ENCODE measurements around the gene HSP90AA1. TPM values are rescaled to one million over a fixed set of nuclear protein-coding genes. Genes with fewer than 3 reads are reported as not detected.

Gene HSP90AA1
- total RNA-seq, 4 donors from 2014 or later, result 185 to 396 (median 265) TPM

- H3K36me3 ChIP-seq, result peaks cover 0 to 5% (median 0%) of the 10 kb centered on the region in 3 donors
- no peaks in the 10 kb centered on the region for H3K27me3 ChIP-seq
- peaks cover 0 to 9% (median 0%) of the 10 kb centered on the region in 4 donors for H3K4me1 ChIP-seq
- WGBS, 2 donors, result 38 to 44% methylated on average over 7 of the region's 7 CpGs
- H3K4me3 ChIP-seq, result no peak overlapping the region
- no peak overlapping the region for H3K27ac ChIP-seq
- no peak for DNase-seq (ENCODE audit: low spot score in 2 of 2)
- TF ChIP-seq POLR2A (IDR thresholded peaks at IDR 0.05) (no peak), CTCF (IDR thresholded peaks at IDR 0.05) (no peak), EP300 (IDR thresholded peaks at IDR 0.05) (no peak)
- H3K9me3 ChIP-seq, result no peaks in the 10 kb centered on the region
Observed at GRCh38 chr14:102094101-102094500, 7.3 kb upstream of the HSP90AA1 start.

- no peaks in the 10 kb centered on the region for H3K27me3 ChIP-seq
- H3K36me3 ChIP-seq, result no peaks in the 10 kb centered on the region
- WGBS, 2 donors, result 89 to 92% methylated on average over 10 of the region's 10 CpGs
- no peaks in the 10 kb centered on the region for H3K9me3 ChIP-seq
- H3K4me3 ChIP-seq, result no peak overlapping the region
- DNase-seq (ENCODE audit: low spot score in 2 of 2), result no peak
- H3K4me1 ChIP-seq, result peaks cover 0 to 22% (median 2%) of the 10 kb centered on the region in 4 donors
- H3K27ac ChIP-seq, result no peak overlapping the region
- TF ChIP-seq EP300 (IDR thresholded peaks at IDR 0.05), result no peak
- TF ChIP-seq CTCF (IDR thresholded peaks at IDR 0.05), result no peak
- no peak for TF ChIP-seq POLR2A (IDR thresholded peaks at IDR 0.05)
Observed at GRCh38 chr14:102092806-102093205, 6.0 kb upstream of the HSP90AA1 start.

GRCh38 chr14:102090713-102091112 lies 3.9 kb upstream of the HSP90AA1 start:
- 77 to 78% methylated on average over 3 of the region's 3 CpGs for WGBS, 2 donors
- H3K4me1 ChIP-seq, result peaks cover 0 to 16% (median 3%) of the 10 kb centered on the region in 4 donors

GRCh38 chr14:102089621-102090343 lies 2.9 kb upstream of the HSP90AA1 start:
- Histone ChIP-seq H3K36me3 (peaks cover 0 to 9% (median 2%) of the 10 kb centered on the region in 3 donors), H3K4me3 (no peak overlapping the region), H3K9me3 (no peaks in the 10 kb centered on the region), H3K27ac (no peak overlapping the region), H3K27me3 (no peaks in the 10 kb centered on the region), H3K4me1 (peaks cover 0 to 25% (median 12%) of the 10 kb centered on the region in 4 donors)
- DNase-seq (ENCODE audit: low spot score in 2 of 2), result no peak
- WGBS, 2 donors, result 88 to 92% methylated on average over 11 of the region's 11 CpGs
- no peak for TF ChIP-seq POLR2A (IDR thresholded peaks at IDR 0.05)
- no peak for TF ChIP-seq EP300 (IDR thresholded peaks at IDR 0.05)
- no peak for TF ChIP-seq CTCF (IDR thresholded peaks at IDR 0.05)

More at GRCh38 chr14:102090713-102091112, 3.9 kb upstream of the HSP90AA1 start:
- no peak for TF ChIP-seq POLR2A (IDR thresholded peaks at IDR 0.05)
- TF ChIP-seq CTCF (IDR thresholded peaks at IDR 0.05), result no peak
- TF ChIP-seq EP300 (IDR thresholded peaks at IDR 0.05), result no peak
- no peak overlapping the region for H3K4me3 ChIP-seq
- DNase-seq (ENCODE audit: low spot score in 2 of 2), result no peak
- H3K36me3 ChIP-seq, result no peaks in the 10 kb centered on the region
- H3K27me3 ChIP-seq, result no peaks in the 10 kb centered on the region
- no peaks in the 10 kb centered on the region for H3K9me3 ChIP-seq
- no peak overlapping the region for H3K27ac ChIP-seq

GRCh38 chr14:102088012-102088792 lies 1.4 kb upstream of the HSP90AA1 start:
- Histone ChIP-seq H3K9me3 (no peaks in the 10 kb centered on the region), H3K4me1 (peaks cover 0 to 41% (median 27%) of the 10 kb centered on the region in 4 donors), H3K4me3 (peak overlapping the region; percentile 59 to 99 (median 77)), H3K36me3 (peaks cover 0 to 25% (median 17%) of the 10 kb centered on the region in 3 donors), H3K27ac (peak overlapping the region; percentile 96 to 100 (median 99)), H3K27me3 (no peaks in the 10 kb centered on the region)
- peak; percentile 46 to 77 for TF ChIP-seq EP300 (IDR thresholded peaks at IDR 0.05)
- peak in 1 of 5 experiments; percentile 26 for TF ChIP-seq CTCF (IDR thresholded peaks at IDR 0.05)
- TF ChIP-seq POLR2A (IDR thresholded peaks at IDR 0.05), result peak in 1 of 2 donors; percentile 13
- WGBS, 2 donors, result 8 to 21% methylated on average over 37 to 38 of the region's 39 CpGs
- DNase-seq (ENCODE audit: low spot score in 2 of 2), result peak; percentile 43 to 57
